ENCODE results near the gene EXTL1. TPM values are rescaled to one million over a fixed set of nuclear protein-coding genes. Genes with fewer than 3 reads are reported as not detected.

EXTL1 gene
- total and polyA plus RNA-seq, 2 of the 4 experiments (the other 2 are of a cell fraction), result 0.90 to 5.2 TPM

- DNase-seq (no peak), ATAC-seq (ENCODE audit: low read depth) (no peak)
Observed at GRCh38 chr1:25990702-25991395, 30.7 kb upstream of the EXTL1 start.

More at GRCh38 chr1:25990702-25991395, 30.7 kb upstream of the EXTL1 start:
- Histone ChIP-seq H3K36me3 (ENCODE audit: control insufficient read depth, insufficient read depth, low read length) (peaks cover 10% of the 10 kb centered on the region), H3K27me3 (ENCODE audit: control insufficient read depth, insufficient read depth, low read length) (no peaks in the 10 kb centered on the region), H2BK20ac (ENCODE audit: low read depth, low read length) (no peak overlapping the region), H4K91ac (ENCODE audit: insufficient read depth, low read depth, low read length) (no peak overlapping the region), H2AFZ (replicated peaks; ENCODE audit: low read length, poor library complexity) (no peak overlapping the region), H3K18ac (ENCODE audit: low read depth, low read length) (no peak overlapping the region), H2AK5ac (ENCODE audit: low read depth, low read length) (no peak overlapping the region), H4K8ac (ENCODE audit: low read depth in 2 of 2, low read length in 2 of 2) (no peak overlapping the region), H4K20me1 (ENCODE audit: insufficient read depth, low read length) (no peaks in the 10 kb centered on the region), H2AK9ac (replicated peaks; ENCODE audit: low read depth, low read length, poor library complexity) (no peak overlapping the region), H3K4me3 (ENCODE audit: insufficient read depth, low read depth, low read length) (no peak overlapping the region), H3K9ac (ENCODE audit: low read depth, low read length) (no peak overlapping the region), H4K5ac (ENCODE audit: low read depth, low read length) (no peak overlapping the region), H2BK15ac (ENCODE audit: low read depth, low read length) (no peak overlapping the region), H3K9me3 (ENCODE audit: control insufficient read depth, insufficient read depth, low read length) (no peaks in the 10 kb centered on the region), H3K4me2 (ENCODE audit: low read depth, low read length) (no peak overlapping the region), H2BK120ac (ENCODE audit: low read depth, low read length) (no peak overlapping the region), H3K4me1 (ENCODE audit: control insufficient read depth, insufficient read depth, low read length) (peaks cover 10% of the 10 kb centered on the region), H3K9me1 (ENCODE audit: insufficient read depth, low read length) (peaks cover 12% of the 10 kb centered on the region), H2BK5ac (ENCODE audit: low read depth, low read length, poor library complexity, severe bottlenecking) (no peak overlapping the region), H3K14ac (replicated peaks; ENCODE audit: low read depth, low read length) (no peak overlapping the region), H3K27ac (ENCODE audit: insufficient read depth, low read length) (no peak overlapping the region), H3K56ac (ENCODE audit: extremely low read depth, insufficient read depth, low read length) (no peak overlapping the region), H3K79me1 (ENCODE audit: low read depth in 1 of 2, low read length in 2 of 2) (peaks cover 10 to 26% of the 10 kb centered on the region in 2 experiments; a peak in 3 of 4 replicates), H3K23ac (ENCODE audit: low read depth, low read length) (peak overlapping the region; percentile 59; the same call in 1 of the 2 replicates), H3K4ac (ENCODE audit: low read depth, low read length) (no peak overlapping the region)
- CTCF ChIA-PET, result interaction anchor here (1.5 kb wide), 1 partner anchor 95 kb away, joined by 6 read pairs; no protein-coding TSS in a partner anchor
- TF ChIP-seq BHLHE40 (IDR thresholded peaks at IDR 0.05; ENCODE audit: low read depth, low read length), result no peak
- TF ChIP-seq CEBPB (IDR thresholded peaks at IDR 0.05; ENCODE audit: low read depth, low read length), result 0 out of 2 replicates have a peak, but pooled peaks have one; percentile 5
- TF ChIP-seq CHD1 (IDR thresholded peaks at IDR 0.05; ENCODE audit: low read depth, low read length), result no peak
- no peak for TF ChIP-seq FOS (IDR thresholded peaks at IDR 0.05; ENCODE audit: low read depth, low read length)
- dilution Hi-C loops (cut with HindIII; ENCODE audit: low sequenced_read_pairs, unreplicated experiment) (no loop called here), intact Hi-C loops (cut with micrococcal nuclease) (loop anchor here (5.0 kb wide), 1 partner anchor 44 kb away; no protein-coding TSS in a partner anchor), in situ Hi-C loops (cut with MboI; ENCODE audit: low sequenced_read_pairs) (loop anchor here (10.0 kb wide), 1 partner anchor 166 kb away; no protein-coding TSS in a partner anchor)
- no TSS peak for BruUV-seq (replicated peaks)
- POLR2A ChIA-PET (ENCODE audit: unreplicated experiment), result no interaction called here
- WGBS, 2 experiments (ENCODE audit: extremely low coverage in 2 of 2, insufficient read length in 1 of 2), result 88% methylated on average over 4 of the region's 15 CpGs; no CpG with 5 or more reads in 1 of the 2 experiments

Data from IMR-90 (cell line).